GM12878 (cell line): ENCODE measurements around the gene CBLN3. TPM values are rescaled to one million over a fixed set of nuclear protein-coding genes. Genes with fewer than 3 reads are reported as not detected.

Experiments used
- ATF2 ChIP-seq: IDR thresholded peaks from 2 replicates; pipeline ENCODE4 v1.6.1; 2012; ENCODE audit warnings: low read length, inconsistent platforms
- CEBPZ ChIP-seq: fragments of 150-350 bp; IDR thresholded peaks from 2 replicates; pipeline ENCODE4 v1.6.1; 2016; ENCODE audit warnings: low read depth, low read length
- CREM ChIP-seq: IDR thresholded peaks from 2 replicates; pipeline ENCODE4 v1.6.1; 2014; ENCODE audit warnings: antibody characterized with exemption, low read depth
- DPF2 ChIP-seq: fragments of 450-650 bp; IDR thresholded peaks from 2 replicates; pipeline ENCODE4 v1.6.1; 2017; ENCODE audit warnings: mild to moderate bottlenecking
- EZH2 ChIP-seq: IDR thresholded peaks from 2 replicates; pipeline ENCODE4 v1.6.1; 2012; ENCODE audit warnings: low read depth, mild to moderate bottlenecking, control low read depth, inconsistent platforms, low read length, borderline replicate concordance; ENCODE audit not compliant: control insufficient read depth
- HCFC1 ChIP-seq: fragments of 150-350 bp; IDR thresholded peaks from 2 replicates; pipeline ENCODE4 v1.6.1; 2014; ENCODE audit warnings: low read length
- HDAC2 ChIP-seq: fragments of 200-600 bp; sonication (generic); IDR thresholded peaks from 2 replicates; pipeline ENCODE4 v1.6.1; 2017
- JUND ChIP-seq: IDR thresholded peaks from 2 replicates; pipeline ENCODE4 v1.6.1; 2012; ENCODE audit warnings: low read depth, mild to moderate bottlenecking, low read length, improper control_type of control experiment, moderate library complexity
- LARP7 ChIP-seq: fragments of 450-650 bp; IDR thresholded peaks from 2 replicates; pipeline ENCODE4 v1.6.1; 2017; ENCODE audit warnings: mild to moderate bottlenecking
- MTA3 ChIP-seq: IDR thresholded peaks from 2 replicates; pipeline ENCODE4 v1.6.1; 2012; ENCODE audit warnings: low read length, inconsistent platforms, borderline replicate concordance
- MXI1 ChIP-seq: fragments of 150-350 bp; IDR thresholded peaks from 2 replicates; pipeline ENCODE4 v1.6.1; 2011; ENCODE audit warnings: low read depth, mild to moderate bottlenecking, inconsistent platforms, low read length, improper control_type of control experiment
- NFIC ChIP-seq: IDR thresholded peaks from 2 replicates; pipeline ENCODE4 v1.6.1; 2012; ENCODE audit warnings: low read depth, mild to moderate bottlenecking, inconsistent platforms, low read length, moderate library complexity
- PAX5 ChIP-seq: IDR thresholded peaks from 2 replicates; pipeline ENCODE4 v1.6.1; 2011; ENCODE audit warnings: low read depth, low read length, borderline replicate concordance
- POLR2AphosphoS5 ChIP-seq: IDR thresholded peaks from 2 replicates; pipeline ENCODE4 v1.6.1; 2011; ENCODE audit warnings: mild to moderate bottlenecking, low read length, inconsistent platforms
- POU2F2 ChIP-seq: IDR thresholded peaks from 3 replicates; pipeline ENCODE4 v1.6.1; 2011; ENCODE audit warnings: low read depth, mild to moderate bottlenecking, low read length, borderline replicate concordance
- RB1 ChIP-seq: fragments of 450-650 bp; formaldehyde crosslinking; IDR thresholded peaks from 2 replicates; pipeline ENCODE4 v1.6.1; 2017; ENCODE audit warnings: mild to moderate bottlenecking, borderline replicate concordance
- RCOR1 ChIP-seq: conservative IDR thresholded peaks from 2 replicates; pipeline ENCODE4 v1.6.1; 2012; ENCODE audit warnings: low read depth, low read length, improper control_type of control experiment
- SP1 ChIP-seq: IDR thresholded peaks from one replicate; pipeline ENCODE4 v1.6.1; 2011; ENCODE audit warnings: low read depth, low read length
- TAF1 ChIP-seq: IDR thresholded peaks from 2 replicates; pipeline ENCODE4 v1.6.1; 2011; ENCODE audit warnings: mild to moderate bottlenecking, low read depth, low read length, borderline replicate concordance
- TCF7 ChIP-seq: IDR thresholded peaks from 2 replicates; pipeline ENCODE4 v1.6.1; 2014; ENCODE audit warnings: antibody characterized with exemption, borderline replicate concordance
- ZBTB4 ChIP-seq: fragments of 450-650 bp; formaldehyde crosslinking; IDR thresholded peaks from 2 replicates; pipeline ENCODE4 v1.4.0; 2022; ENCODE audit warnings: mild to moderate bottlenecking, moderate library complexity
- ZNF207 ChIP-seq: fragments of 450-650 bp; IDR thresholded peaks from 2 replicates; pipeline ENCODE4 v1.6.1; 2014; ENCODE audit warnings: antibody characterized with exemption, mild to moderate bottlenecking, borderline replicate concordance
- polyA plus RNA-seq, 11 experiments: library from polyadenylated mRNA; depleted of rRNA in 4 of 11; unstranded in 6 of 11; stranded (reverse) in 5 of 11; fragments of >200 nt; fragmentation: Nextera tagmentation in 4 of 11; fragmentation: Illumina TruSeq in 1 of 11; extraction: Ambion mirVana in 4 of 11; extraction: Trizol in 1 of 11; gene quantifications; 1 replicate in 1 of 11; 2 replicates in 10 of 11; pipeline versions ENCODE4 v1.2.1 to v1.2.3, GENCODE V29; 2011 to 2016; ENCODE audit warnings: inconsistent platforms in 2 of 11, missing spikeins in 2 of 11, low read depth in 1 of 11
- total RNA-seq, 4 experiments: library from RNA; depleted of rRNA in 3 of 4; stranded (reverse); fragments of >200 nt in 3 of 4; fragmentation: Illumina TruSeq in 1 of 4; extraction: Trizol in 1 of 4; gene quantifications; 2 replicates each; pipeline versions ENCODE4 v1.2.1 to v1.2.3, GENCODE V29; 2013 to 2021

The CBLN3 gene
- total and polyA plus RNA-seq, 10 of the 15 experiments (the other 5 are each of a cell fraction or from before 2014, with no cell fraction given): 0.16 to 4.9 (median 1.3) TPM

- peak; percentile 70; the same call in 2 of the 3 replicates for TF ChIP-seq POU2F2
- peak; percentile 31 for TF ChIP-seq SP1
- TF ChIP-seq ATF2: no peak
- no peak for TF ChIP-seq HDAC2
- 0 out of 2 replicates have a peak, but pooled peaks have one; percentile 55 for TF ChIP-seq LARP7
- no peak for TF ChIP-seq EZH2
- TF ChIP-seq RCOR1: no peak
- TF ChIP-seq RB1: peak; percentile 70; the same call in 1 of the 2 replicates
- no peak for TF ChIP-seq TCF7
- 0 out of 2 replicates have a peak, but pooled peaks have one; percentile 39 for TF ChIP-seq ZNF207
- no peak for TF ChIP-seq NFIC
- TF ChIP-seq TAF1: peak; percentile 79; the same call in 1 of the 2 replicates
- TF ChIP-seq CEBPZ: no peak
- TF ChIP-seq PAX5: no peak
- TF ChIP-seq MTA3: no peak
- no peak for TF ChIP-seq ZBTB4 (CRISPR knock-in tag)
- peak; percentile 80 for TF ChIP-seq DPF2
- TF ChIP-seq POLR2AphosphoS5: peak; percentile 87
- TF ChIP-seq MXI1: no peak
- TF ChIP-seq JUND: no peak
- no peak; the same call in 1 of the 2 replicates for TF ChIP-seq HCFC1
- peak; percentile 17; the same call in 1 of the 2 replicates for TF ChIP-seq CREM
These were observed at the start of gene CBLN3, which contains the start of gene KHNYN (continued) for GRCh38 chr14:24429395-24430142.
